ENCODE measurements around the gene MYO1B.

MYO1B gene

DNA sequence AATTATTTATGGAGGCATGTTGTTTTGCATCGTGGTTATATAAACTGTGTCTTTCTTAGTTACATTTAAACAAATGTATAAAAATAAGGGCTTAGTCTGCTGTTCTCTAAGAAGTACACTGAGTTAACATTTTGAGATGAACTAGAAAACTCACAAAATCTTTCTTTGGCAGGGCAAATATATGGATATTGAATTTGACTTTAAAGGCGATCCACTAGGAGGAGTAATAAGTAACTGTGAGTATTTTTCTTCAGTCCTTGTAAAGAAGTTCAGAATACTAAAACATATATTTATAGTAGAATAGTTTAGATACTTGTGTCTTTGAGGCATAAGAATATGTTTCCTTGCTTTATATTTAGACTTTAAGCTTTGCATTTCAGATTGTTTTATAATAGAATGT, 104.8 kb downstream of the MYO1B start:
- Histone ChIP-seq H3K4me1 (ENCODE audit: insufficient read depth, low read length, poor library complexity, severe bottlenecking) (peaks cover 5% of the 10 kb centered on the region), H3K27me3 (ENCODE audit: insufficient read depth, low read length, poor library complexity, severe bottlenecking) (no peaks in the 10 kb centered on the region), H3K36me3 (ENCODE audit: insufficient read depth, low read length) (peaks cover 43% of the 10 kb centered on the region; the same call in 1 of the 2 replicates)

DNA sequence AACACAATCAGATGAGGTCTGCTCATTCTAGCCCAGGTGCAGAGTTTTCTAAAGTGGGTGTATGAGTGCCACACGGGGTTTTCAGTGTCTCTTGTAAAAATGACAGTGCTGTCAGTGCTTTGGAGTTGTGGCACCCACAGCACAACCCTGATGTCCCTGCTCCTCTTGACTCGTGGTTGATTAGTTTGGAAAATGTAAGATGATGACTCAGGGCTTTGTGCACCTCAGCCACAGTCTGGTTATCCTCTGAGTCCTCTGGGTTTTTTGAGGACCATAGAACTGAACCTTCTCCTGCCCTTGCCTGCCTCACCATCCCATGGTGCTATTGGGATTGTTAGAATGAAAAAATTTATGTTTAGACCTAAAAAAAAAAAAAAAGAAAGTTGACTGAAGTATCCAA, 105.6 kb downstream of the MYO1B start:
- Histone ChIP-seq H3K79me2 (ENCODE audit: insufficient read depth, low read length) (no peaks in the 10 kb centered on the region), H3K4me1 (ENCODE audit: insufficient read depth, low read length, poor library complexity, severe bottlenecking) (peaks cover 11% of the 10 kb centered on the region), H3F3A (ENCODE audit: low read depth) (no peaks in the 10 kb centered on the region), H3K9ac (ENCODE audit: low read depth, low read length, poor library complexity, severe bottlenecking) (no peak overlapping the region), H4K20me1 (ENCODE audit: insufficient read depth, low read length, poor library complexity, severe bottlenecking) (peaks cover 3% of the 10 kb centered on the region), H2AFZ (ENCODE audit: low read length) (no peak overlapping the region), H3K27me3 (ENCODE audit: insufficient read depth, low read length, poor library complexity, severe bottlenecking) (no peaks in the 10 kb centered on the region), H3K4me2 (ENCODE audit: low read depth, low read length, poor library complexity, severe bottlenecking) (no peak overlapping the region), H3K36me3 (ENCODE audit: insufficient read depth, low read length) (peaks cover 38% of the 10 kb centered on the region; the same call in 1 of the 2 replicates), H3K4me3 (ENCODE audit: low read length, poor library complexity, severe bottlenecking) (no peak overlapping the region), H3K9me2 (replicated peaks; ENCODE audit: low read depth, low read length) (no peaks in the 10 kb centered on the region), H3K9me3 (ENCODE audit: insufficient read depth, low read depth, low read length) (no peaks in the 10 kb centered on the region)
- TF ChIP-seq, protein P1, sequence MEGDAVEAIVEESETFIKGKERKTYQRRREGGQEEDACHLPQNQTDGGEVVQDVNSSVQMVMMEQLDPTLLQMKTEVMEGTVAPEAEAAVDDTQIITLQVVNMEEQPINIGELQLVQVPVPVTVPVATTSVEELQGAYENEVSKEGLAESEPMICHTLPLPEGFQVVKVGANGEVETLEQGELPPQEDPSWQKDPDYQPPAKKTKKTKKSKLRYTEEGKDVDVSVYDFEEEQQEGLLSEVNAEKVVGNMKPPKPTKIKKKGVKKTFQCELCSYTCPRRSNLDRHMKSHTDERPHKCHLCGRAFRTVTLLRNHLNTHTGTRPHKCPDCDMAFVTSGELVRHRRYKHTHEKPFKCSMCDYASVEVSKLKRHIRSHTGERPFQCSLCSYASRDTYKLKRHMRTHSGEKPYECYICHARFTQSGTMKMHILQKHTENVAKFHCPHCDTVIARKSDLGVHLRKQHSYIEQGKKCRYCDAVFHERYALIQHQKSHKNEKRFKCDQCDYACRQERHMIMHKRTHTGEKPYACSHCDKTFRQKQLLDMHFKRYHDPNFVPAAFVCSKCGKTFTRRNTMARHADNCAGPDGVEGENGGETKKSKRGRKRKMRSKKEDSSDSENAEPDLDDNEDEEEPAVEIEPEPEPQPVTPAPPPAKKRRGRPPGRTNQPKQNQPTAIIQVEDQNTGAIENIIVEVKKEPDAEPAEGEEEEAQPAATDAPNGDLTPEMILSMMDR (conservative IDR thresholded peaks at IDR 0.05; ENCODE audit: low read length), result no peak
- no peak for TF ChIP-seq EZH2phosphoT487 (IDR thresholded peaks at IDR 0.05; ENCODE audit: borderline replicate concordance)

More for the DNA sequence above, 104.8 kb downstream of the MYO1B start:
- H3K9ac ChIP-seq (ENCODE audit: low read depth, low read length, poor library complexity, severe bottlenecking), result no peak overlapping the region
- no peak overlapping the region for H3K4me2 ChIP-seq (ENCODE audit: low read depth, low read length, poor library complexity, severe bottlenecking)
- H3K4me3 ChIP-seq (ENCODE audit: low read length, poor library complexity, severe bottlenecking), result no peak overlapping the region
- TF ChIP-seq EZH2phosphoT487 (IDR thresholded peaks at IDR 0.05; ENCODE audit: borderline replicate concordance), result no peak
- TF ChIP-seq, protein P1 (conservative IDR thresholded peaks at IDR 0.05; ENCODE audit: low read length), result no peak
- H2AFZ ChIP-seq (ENCODE audit: low read length), result no peak overlapping the region
- H3K9me3 ChIP-seq (ENCODE audit: insufficient read depth, low read depth, low read length), result no peaks in the 10 kb centered on the region
- no peaks in the 10 kb centered on the region for H3K79me2 ChIP-seq (ENCODE audit: insufficient read depth, low read length)
- H3K9me2 ChIP-seq (replicated peaks; ENCODE audit: low read depth, low read length), result no peaks in the 10 kb centered on the region
- H3F3A ChIP-seq (ENCODE audit: low read depth), result no peaks in the 10 kb centered on the region
- no peaks in the 10 kb centered on the region for H4K20me1 ChIP-seq (ENCODE audit: insufficient read depth, low read length, poor library complexity, severe bottlenecking)

DNA sequence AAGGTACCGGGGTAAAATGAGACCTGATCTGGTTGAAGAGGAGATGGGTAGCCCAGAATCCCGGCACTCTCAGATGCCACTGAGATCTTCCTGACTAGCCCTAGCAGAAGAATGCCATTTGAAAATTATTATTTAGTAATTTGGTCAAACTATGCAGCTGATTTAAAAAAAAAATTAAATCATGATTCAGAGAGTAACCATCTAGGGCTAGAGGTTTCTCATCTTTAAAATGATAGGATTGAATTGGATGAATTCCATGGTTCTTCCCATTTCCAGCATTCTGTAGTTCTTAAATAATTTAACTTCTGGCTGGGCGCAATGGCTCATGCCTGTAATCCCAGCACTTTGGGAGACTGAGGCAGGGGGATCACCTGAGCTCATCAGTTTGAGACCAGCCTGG, 106.1 kb downstream of the MYO1B start:
- H3K27me3 ChIP-seq (ENCODE audit: insufficient read depth, low read length, poor library complexity, severe bottlenecking), result no peaks in the 10 kb centered on the region
- no peaks in the 10 kb centered on the region for H3K9me2 ChIP-seq (replicated peaks; ENCODE audit: low read depth, low read length)
- H3K79me2 ChIP-seq (ENCODE audit: insufficient read depth, low read length), result no peaks in the 10 kb centered on the region
- no peaks in the 10 kb centered on the region for H3K9me3 ChIP-seq (ENCODE audit: insufficient read depth, low read depth, low read length)
- no peak overlapping the region for H3K9ac ChIP-seq (ENCODE audit: low read depth, low read length, poor library complexity, severe bottlenecking)
- peaks cover 12% of the 10 kb centered on the region for H3K4me1 ChIP-seq (ENCODE audit: insufficient read depth, low read length, poor library complexity, severe bottlenecking)
- no peak overlapping the region for H3K4me3 ChIP-seq (ENCODE audit: low read length, poor library complexity, severe bottlenecking)
- no peaks in the 10 kb centered on the region for H3F3A ChIP-seq (ENCODE audit: low read depth)
- no peak overlapping the region for H3K4me2 ChIP-seq (ENCODE audit: low read depth, low read length, poor library complexity, severe bottlenecking)
- H2AFZ ChIP-seq (ENCODE audit: low read length), result no peak overlapping the region
- no peak for TF ChIP-seq EZH2phosphoT487 (IDR thresholded peaks at IDR 0.05; ENCODE audit: borderline replicate concordance)
- TF ChIP-seq, protein P1 (conservative IDR thresholded peaks at IDR 0.05; ENCODE audit: low read length), result no peak
- peaks cover 38% of the 10 kb centered on the region; the same call in 1 of the 2 replicates for H3K36me3 ChIP-seq (ENCODE audit: insufficient read depth, low read length)
- H4K20me1 ChIP-seq (ENCODE audit: insufficient read depth, low read length, poor library complexity, severe bottlenecking), result peaks cover 4% of the 10 kb centered on the region

All from Loucy (cell line).